CD4-positive, alpha-beta T cell treated with Interleukin-12 subunit alpha and Interleukin-12 subunit beta, for 1 hour (primary cell): ENCODE data around the gene LCN2.

ENCODE experiments used
- DNase-seq: peaks from one replicate; pipeline ENCODE4 v3.0.0-alpha.2; 2020

The LCN2 gene

GRCh38 chr9:128151309-128152132 is 2.3 kb downstream of the LCN2 start:
- no peak for DNase-seq

DNA sequence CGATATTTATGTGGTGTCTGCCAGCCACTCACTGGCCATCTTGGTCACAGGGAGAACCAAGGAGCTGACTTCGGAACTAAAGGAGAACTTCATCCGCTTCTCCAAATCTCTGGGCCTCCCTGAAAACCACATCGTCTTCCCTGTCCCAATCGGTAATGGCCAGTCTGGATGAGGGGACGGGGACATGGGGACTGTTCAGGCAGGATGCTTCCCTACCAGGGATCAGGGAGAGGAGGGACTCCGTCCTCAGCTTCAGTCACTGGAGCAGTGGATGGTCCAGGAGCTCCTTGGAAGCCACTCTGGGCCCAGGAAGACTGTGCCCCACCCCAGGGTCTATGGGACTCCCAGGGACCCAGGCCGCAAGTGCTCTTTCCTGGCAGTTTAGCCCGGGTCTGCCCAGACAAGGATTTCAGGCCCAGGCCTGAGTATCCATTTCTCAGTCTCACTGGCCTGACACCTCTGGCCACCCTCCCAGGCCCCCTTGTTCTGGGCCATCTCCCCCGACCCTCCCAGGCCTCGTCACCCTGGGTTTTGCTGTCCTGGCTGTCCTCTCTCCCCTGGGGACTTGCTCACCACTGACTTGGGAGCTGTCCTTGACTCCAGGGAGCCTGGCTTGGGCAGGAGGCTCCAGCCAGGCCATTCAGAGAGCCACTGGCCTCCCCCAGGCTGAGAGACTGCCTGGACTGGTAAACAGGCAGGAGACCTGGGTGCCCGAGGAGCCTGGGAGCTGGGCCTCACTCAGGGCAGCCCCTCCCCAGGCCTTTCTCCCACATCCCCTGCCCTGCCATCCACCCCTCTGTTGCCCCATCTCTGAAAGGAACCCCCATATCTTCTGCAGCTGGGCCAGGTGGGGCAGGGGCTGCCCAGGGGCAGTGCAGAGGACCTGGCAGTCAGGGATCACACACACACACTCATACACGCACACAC is 3.1 kb downstream of the LCN2 start:
- no peak for DNase-seq

- no peak for DNase-seq
Measured at GRCh38 chr9:128153060-128153946, 4.0 kb downstream of the LCN2 start.

DNA sequence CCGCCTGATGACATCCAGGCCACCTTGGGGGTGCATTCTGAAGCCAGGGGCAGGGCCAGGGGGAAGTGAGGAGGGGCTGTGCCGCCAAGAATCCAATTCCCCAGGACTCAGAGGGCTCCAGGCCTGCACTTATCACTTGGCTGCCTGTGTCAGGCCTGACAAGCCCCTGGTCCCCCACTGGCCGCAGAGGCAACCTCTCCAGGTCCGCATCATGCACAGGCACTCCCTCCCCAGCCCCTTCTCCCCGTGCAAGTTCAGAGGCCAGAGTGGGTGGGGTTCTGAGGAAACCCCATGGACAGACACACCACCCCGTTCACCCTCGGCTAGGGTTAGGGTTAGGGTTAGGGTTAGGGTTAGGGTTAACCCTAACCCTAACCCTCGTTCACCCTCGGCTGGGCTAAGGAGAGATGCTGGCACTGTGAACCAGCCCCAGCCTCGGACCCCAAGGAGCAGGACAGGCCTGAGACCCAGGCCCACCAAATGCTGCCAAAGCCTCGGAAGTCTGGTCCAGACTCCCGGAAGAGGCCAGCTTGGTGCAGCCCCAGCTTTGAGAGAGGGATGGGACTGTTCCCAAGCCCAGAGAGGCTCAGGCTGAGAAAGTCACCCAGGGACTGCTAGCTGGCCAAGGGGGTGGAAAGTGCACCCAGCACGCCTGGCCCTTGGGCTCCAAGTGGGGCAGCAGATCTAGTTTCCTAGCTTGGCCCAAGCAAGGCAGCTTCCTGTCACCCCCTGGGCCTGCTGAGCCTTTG is 4.9 kb downstream of the LCN2 start:
- DNase-seq: no peak

DNA sequence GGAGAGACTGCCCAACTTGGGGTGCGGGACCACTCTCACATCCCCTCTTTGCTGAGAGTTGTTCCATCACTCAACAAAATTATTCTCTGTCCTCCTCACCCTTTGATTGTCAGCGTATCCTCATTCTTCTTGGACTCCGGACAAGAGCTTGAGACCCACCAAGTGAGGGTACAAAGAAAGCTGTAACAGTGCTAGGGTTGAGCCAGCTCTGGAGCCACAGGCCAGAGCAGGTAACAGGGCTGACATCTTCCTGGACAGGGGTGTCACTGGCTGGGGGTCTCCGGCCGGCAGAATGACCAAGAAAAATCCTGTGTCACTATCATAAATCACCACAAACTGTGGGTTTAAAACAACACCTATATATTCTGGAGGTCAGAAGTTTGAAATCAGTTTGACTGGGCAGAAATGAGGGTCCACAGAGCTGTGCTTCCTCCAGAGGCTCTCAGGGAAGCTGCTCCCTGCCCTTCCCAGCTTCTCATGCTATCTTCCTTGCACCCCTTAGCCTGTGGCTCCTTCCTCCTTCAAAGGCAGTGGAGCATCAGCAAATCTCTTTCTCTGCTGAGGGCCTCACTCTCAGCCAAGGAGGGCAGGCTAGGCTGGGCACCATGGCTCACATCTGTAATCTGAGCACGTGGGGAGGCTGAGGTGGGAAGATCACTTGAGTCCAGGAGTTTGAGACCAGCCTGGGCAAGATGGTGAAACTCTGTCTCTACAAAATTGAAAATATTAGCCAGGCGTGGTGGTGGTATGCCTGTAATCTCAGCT is 6.7 kb downstream of the LCN2 start:
- no peak for DNase-seq

DNA sequence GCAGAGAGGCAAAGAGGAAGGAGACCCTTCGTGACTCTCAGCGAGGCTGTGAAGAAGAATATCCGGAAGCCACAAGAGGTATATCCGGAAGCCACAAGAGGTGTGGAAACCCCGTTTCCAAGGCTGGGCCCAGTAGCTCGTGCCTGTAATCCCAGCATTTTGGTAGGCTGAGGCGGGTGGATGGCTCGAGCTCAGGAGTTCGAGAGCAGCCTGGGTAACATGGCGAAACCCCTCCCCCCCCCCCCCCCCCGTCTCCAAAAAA is 10.2 kb downstream of the LCN2 start:
- peak; percentile 74 for DNase-seq

DNA sequence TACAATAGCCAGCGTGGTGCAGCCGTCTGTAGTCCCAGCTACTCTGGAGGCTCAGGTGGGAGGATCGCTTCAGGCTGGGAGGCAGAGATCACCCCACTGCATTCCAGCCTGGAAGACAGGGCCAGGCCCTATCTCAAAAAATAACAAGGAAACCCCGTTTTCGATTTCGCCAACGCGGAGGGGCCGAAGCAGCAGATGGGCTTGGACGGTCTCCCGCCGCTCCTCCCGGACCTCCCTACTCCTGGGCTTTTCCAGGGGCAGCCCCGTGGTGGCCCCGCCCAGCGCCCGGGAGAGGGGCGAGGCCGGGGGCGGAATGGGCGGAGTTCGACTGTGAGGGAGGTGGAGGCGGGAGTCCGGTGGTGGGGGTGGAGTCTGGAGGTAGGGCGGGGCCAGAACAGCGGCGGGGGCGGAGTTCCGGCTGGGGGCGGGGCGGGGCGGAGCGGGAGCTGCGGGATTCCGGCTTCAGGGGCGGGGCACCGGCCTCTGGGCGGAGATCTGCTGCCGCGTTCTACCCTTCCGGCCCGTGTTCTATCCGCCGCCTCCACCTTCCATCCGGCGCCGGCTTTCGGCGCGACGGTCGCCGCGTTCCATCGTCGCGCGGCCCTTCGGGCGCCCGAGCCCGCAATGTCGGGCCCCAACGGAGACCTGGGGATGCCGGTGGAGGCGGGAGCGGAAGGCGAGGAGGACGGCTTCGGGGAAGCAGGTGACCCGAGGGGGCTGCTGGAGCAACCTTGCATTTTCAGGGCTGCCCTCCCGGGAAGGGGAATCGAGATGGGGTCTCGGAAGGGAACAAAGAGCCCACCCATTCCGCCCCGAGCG is 10.7 kb downstream of the LCN2 start, which contains the start of gene BBLN:
Gene BBLN, plus strand, starts transcription at position 482 of the 819 bp plus-strand sequence. Its CDS starts 143 bp downstream, at position 625.
- peak; percentile 95 for DNase-seq

DNA sequence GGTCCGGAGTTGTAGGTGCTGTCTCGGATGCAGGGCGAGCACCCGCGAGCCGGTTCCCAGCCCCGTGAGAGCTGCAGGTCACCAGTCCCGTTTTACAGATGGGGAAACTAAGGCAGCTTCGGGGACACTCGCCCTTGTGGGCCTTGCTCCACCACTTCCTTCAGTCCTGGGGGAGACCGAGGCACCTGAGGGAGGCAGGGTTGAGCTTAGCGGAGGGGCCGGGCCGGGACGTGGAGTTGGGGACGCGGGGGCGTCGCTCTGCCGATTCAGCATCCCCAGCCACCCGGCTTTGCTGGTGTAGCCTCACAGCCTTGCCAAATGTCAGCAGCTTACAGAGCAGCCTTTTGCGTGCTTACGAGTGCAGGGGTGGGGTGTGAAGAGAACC is 11.3 kb downstream of the LCN2 start:
- DNase-seq: peak; percentile 18

- DNase-seq: no peak
Measured at GRCh38 chr9:128161215-128161902, 12.1 kb downstream of the LCN2 start.

DNA sequence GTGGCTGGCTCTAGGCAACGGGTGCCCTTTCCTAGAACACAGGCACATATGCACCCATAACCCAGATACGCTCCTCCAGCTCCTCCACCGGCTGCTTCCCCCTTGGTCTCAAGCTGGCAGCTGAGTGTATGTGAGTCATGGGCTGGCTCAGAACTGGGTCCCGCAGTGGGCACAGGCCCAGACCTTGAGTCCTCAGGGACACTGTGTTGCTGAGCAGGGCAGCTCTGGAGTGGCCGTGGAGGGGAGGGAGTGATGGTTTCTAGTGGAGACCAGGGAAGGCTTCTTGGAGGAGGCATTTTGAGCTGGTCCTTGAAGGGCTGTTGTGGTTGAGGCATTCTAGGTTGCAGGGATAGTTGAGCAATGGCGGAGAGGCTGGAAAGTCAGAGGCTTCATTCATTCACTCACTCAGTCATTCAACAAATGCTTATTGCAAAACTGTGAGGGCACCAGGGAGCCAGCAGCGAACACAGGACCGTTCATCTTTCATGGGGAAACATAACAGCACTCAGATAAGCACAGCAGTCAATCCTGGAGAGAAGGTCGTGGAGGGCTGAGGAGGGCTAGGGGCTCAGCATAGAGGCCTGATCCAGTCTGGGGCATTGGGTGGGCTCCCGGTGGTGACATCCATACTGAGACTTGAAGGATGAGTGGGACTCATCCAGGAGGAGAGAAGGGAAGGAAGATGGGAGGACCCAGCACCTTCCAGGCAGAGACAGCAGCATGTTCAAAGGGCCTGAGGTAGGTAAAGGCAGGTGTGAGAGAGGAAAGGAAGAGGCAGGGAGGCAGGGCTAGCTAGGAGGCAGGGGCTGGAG is 13.2 kb downstream of the LCN2 start:
- no peak for DNase-seq

DNA sequence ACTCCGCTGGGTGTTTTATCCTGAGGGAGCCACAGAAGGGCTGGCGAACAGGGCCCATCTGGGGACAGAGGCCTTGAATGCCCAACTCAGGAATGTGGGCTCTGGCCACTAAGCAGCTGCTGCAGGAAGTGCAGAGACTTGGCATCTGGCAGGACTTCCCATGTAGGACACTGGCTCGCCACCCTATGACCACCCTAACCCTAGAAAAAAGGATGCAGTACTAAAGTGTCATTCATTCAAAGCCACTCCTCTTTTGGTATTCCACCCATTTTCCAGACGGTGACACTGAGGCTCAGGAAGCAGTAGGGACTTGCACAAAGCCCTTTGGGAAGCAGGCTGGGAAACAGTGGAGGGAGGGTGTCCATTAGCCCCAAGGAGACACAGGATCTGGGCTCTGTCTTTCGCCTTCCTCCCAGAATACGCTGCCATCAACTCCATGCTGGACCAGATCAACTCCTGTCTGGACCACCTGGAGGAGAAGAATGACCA is 13.8 kb downstream of the LCN2 start:
- no peak for DNase-seq

DNA sequence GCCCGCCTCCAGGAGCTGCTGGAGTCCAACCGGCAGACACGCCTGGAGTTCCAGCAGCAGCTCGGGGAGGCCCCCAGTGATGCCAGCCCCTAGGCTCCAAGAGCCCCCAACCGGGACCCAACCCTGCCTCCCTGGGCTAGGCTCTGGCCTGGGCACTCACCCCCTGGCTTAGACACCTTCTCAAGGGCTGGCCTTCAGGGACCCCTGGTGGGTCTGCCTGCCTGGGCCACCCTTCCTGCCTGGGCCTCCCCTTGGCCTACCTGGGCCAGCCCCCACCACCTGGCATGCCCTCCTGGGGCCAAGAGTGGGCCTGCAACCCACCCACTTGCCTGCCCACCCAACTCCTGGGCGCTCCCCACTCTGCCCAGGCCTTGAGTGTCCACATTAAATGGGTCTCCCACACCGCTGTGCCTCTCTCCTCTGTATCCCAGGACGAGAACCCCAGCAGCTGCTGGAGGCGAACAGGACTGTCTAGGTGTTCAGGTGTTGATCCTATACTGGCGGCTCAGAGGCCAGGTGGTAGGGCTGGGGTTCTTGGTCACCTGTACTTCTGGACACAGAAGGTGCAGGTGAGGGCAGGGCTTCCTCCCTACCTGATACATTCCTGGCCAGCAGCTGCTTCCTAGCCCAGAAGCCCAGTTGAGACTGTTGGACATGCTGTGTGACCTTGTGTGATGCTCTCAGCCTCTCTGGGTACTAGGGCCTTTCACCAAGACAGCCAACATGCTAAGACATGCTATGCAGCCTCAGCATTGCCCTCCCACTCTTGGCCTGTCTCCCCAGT is 14.5 kb downstream of the LCN2 start:
- no peak for DNase-seq

- DNase-seq: no peak
Measured at GRCh38 chr9:128164307-128164885, 15.1 kb downstream of the LCN2 start.

DNA sequence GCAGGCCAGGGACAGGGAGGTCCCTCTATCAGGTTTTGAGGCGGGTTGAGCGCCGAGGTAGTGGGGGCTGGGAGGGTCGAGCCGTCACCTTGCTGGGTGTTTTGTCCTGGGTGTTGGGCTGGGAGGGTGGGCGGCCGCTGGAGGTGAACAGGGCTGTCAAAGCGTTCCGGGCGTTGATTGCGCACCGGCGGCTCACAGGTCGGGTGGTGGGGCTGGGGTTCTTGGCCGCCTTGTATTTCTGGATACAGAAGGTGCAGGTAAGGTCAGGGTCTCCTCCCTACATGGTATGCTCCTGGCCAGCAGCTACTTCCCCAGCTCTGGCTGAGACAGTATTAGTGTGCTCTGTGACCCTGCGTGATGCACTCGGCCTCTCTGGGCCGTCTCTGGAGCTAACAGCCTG is 16.9 kb downstream of the LCN2 start:
- DNase-seq: no peak

DNA sequence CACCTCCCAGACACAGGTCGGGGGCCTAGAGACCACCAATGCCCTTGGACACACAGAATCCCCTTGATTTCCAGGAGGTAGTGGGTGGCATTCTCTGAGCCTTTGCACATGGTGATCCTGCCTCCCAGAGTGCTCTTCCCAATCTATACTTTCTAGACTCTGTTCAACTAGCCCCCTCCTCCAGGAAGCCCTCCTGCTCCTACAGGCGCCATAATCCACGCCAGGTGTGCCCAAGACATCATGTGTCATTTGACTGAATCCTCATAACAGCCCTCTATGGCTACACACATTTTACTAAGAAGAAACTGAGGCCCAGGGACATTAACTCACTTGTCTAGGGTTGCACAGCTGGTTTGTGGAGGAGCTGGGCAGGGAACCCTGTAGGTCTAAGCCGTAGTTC is 18.0 kb downstream of the LCN2 start:
- DNase-seq: no peak

GRCh38 chr9:128168731-128169308 is 19.6 kb downstream of the LCN2 start:
- no peak for DNase-seq

- DNase-seq: no peak
Measured at GRCh38 chr9:128169492-128169891, 20.2 kb downstream of the LCN2 start.
